Mesothelial cell of epicardium (in vitro differentiated cells): ENCODE data around the gene WASF3. TPM values are rescaled to one million over a fixed set of nuclear protein-coding genes. Genes with fewer than 3 reads are reported as not detected.

Experiments
- DNase-seq, 2 experiments: peaks; one replicate each; pipeline ENCODE4 v3.0.0; 2021; ENCODE audit warnings: low spot score in 2 of 2; ENCODE audit not compliant: unreplicated experiment in 2 of 2
- H3K27ac Mint-ChIP-seq: 2 replicates; pipeline ENCODE4 v1.8.0; 2021; ENCODE audit warnings: mixed read lengths
- H3K27me3 Mint-ChIP-seq: 2 replicates; pipeline ENCODE4 v1.8.0; 2021; ENCODE audit warnings: low read depth, mixed read lengths
- H3K36me3 Mint-ChIP-seq: 2 replicates; pipeline ENCODE4 v1.8.0; 2021; ENCODE audit warnings: mixed read lengths
- H3K4me1 Mint-ChIP-seq: 2 replicates; pipeline ENCODE4 v1.8.0; 2021; ENCODE audit warnings: mixed read lengths
- H3K4me3 Mint-ChIP-seq: 2 replicates; pipeline ENCODE4 v1.8.0; 2021; ENCODE audit warnings: mild to moderate bottlenecking, moderate library complexity, mixed read lengths
- H3K9me3 Mint-ChIP-seq: 2 replicates; pipeline ENCODE4 v1.8.0; 2021; ENCODE audit warnings: mixed read lengths
- CTCF ChIP-seq: fragments of 200-600 bp; sonication (generic); IDR thresholded peaks from one replicate; pipeline ENCODE4 v1.5.0; 2021; ENCODE audit warnings: antibody characterized with exemption; ENCODE audit not compliant: unreplicated experiment
- total RNA-seq: library from RNA; stranded (reverse); gene quantifications from 3 replicates; pipeline ENCODE4 v1.2.1, GENCODE V29; 2021

Gene WASF3
- total RNA-seq, 1 donor from 2014 or later: 19.4 TPM

- DNase-seq: peak; percentile 70 to 96
- Mint-ChIP-seq H3K9me3 (no peaks in the 10 kb centered on the region), H3K36me3 (no peaks in the 10 kb centered on the region), H3K27me3 (peaks cover 8% of the 10 kb centered on the region), H3K27ac (no peak overlapping the region), H3K4me3 (peak overlapping the region; percentile 27), H3K4me1 (peaks cover 3% of the 10 kb centered on the region)
- TF ChIP-seq CTCF: peak; percentile 98
Measured at GRCh38 chr13:26698392-26699196, 141.1 kb downstream of the WASF3 start.

DNA sequence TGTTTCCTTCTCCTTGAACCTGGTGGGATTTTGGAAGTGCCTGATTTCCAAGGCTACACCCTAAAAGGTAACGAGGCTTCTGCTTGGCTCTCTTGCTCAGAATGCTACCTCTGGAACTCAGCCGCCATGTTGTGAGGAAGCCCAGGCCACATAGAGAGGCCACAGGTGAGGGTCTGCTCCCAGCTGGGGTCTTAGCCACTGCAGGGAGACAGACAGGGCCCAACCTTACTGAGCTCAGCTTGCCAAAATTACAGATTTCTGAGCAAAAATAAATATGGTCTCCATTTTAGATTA lies 141.7 kb downstream of the WASF3 start:
- no peaks in the 10 kb centered on the region for H3K36me3 Mint-ChIP-seq
- H3K4me3 Mint-ChIP-seq: no peak overlapping the region
- peaks cover 8% of the 10 kb centered on the region for H3K27me3 Mint-ChIP-seq
- no peak for TF ChIP-seq CTCF
- no peak for DNase-seq
- no peak overlapping the region for H3K27ac Mint-ChIP-seq
- H3K4me1 Mint-ChIP-seq: peaks cover 3% of the 10 kb centered on the region
- H3K9me3 Mint-ChIP-seq: no peaks in the 10 kb centered on the region

GRCh38 chr13:26705536-26705935 lies 148.1 kb downstream of the WASF3 start:
- H3K36me3 Mint-ChIP-seq: no peaks in the 10 kb centered on the region
- H3K4me3 Mint-ChIP-seq: no peak overlapping the region
- no peak for TF ChIP-seq CTCF

DNA sequence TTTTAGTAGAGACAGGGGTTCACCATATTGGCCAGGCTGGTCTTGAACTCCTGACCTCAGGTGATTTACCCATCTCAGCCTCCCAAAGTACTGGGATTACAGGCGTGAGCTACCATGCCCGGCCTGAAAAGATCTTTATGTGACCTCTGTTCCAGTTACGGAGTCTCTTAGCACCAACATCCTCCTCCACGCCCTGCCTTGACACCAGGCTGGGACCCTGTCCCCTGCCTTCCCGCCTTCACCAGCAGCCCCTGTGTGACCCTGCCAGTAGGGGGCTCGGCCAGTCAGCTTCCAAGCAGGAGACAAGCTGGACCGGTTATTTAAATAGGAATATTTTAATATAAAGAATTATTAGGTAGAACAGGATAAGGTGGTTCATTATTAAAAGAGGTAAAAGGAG lies 148.9 kb downstream of the WASF3 start:
- Mint-ChIP-seq H3K4me3 (no peak overlapping the region), H3K27ac (no peak overlapping the region), H3K27me3 (peaks cover 19% of the 10 kb centered on the region), H3K9me3 (no peaks in the 10 kb centered on the region), H3K36me3 (no peaks in the 10 kb centered on the region), H3K4me1 (no peaks in the 10 kb centered on the region)
- no peak for TF ChIP-seq CTCF
- no peak for DNase-seq

More at GRCh38 chr13:26705536-26705935, 148.1 kb downstream of the WASF3 start:
- Mint-ChIP-seq H3K4me1 (no peaks in the 10 kb centered on the region), H3K9me3 (no peaks in the 10 kb centered on the region), H3K27ac (no peak overlapping the region), H3K27me3 (peaks cover 15% of the 10 kb centered on the region)
- no peak for DNase-seq

- Mint-ChIP-seq H3K27ac (no peak overlapping the region), H3K4me1 (no peaks in the 10 kb centered on the region), H3K27me3 (peaks cover 19% of the 10 kb centered on the region), H3K4me3 (no peak overlapping the region), H3K36me3 (no peaks in the 10 kb centered on the region), H3K9me3 (peaks cover 3% of the 10 kb centered on the region)
- TF ChIP-seq CTCF: no peak
- no peak for DNase-seq
Measured at GRCh38 chr13:26707122-26708006, 149.9 kb downstream of the WASF3 start.
